H1 (cell line): ENCODE measurements around the gene ZNF516. TPM values are rescaled to one million over a fixed set of nuclear protein-coding genes. Genes with fewer than 3 reads are reported as not detected.
A peak's percentile ranks its signal among the peaks of the same experiment; 100 is the strongest.

Experiments used
- CTCF ChIA-PET: fragments of 300-600 bp; sonication (Branson Sonifier 250); formaldehyde crosslinking; loops from one replicate; lab custom pipeline; 2021; ENCODE audit not compliant: partially characterized antibody; lab: Charles Lee
- POLR2A ChIA-PET: fragments of 300-600 bp; sonication (Branson Sonifier 250); formaldehyde crosslinking; loops from one replicate; lab custom pipeline; 2021; ENCODE audit warnings: inconsistent platforms; ENCODE audit not compliant: partially characterized antibody; lab: Charles Lee
- DNase-seq, 2 experiments: peaks; one replicate each; pipeline versions ENCODE4 v3.0.0 to v3.0.0-alpha.2; 2010 to 2022; ENCODE audit warnings: low spot score in 2 of 2, low read depth in 1 of 2, mixed read lengths in 1 of 2
- FAIRE-seq: peaks from 2 replicates; lab custom pipeline; 2011; peaks lifted over from hg19 to GRCh38; lab: Jason Lieb, UNC
- H2AFZ ChIP-seq: 2 replicates; pipeline ENCODE4 v1.8.1; 2012; ENCODE audit warnings: low read length, inconsistent platforms
- H2AK5ac ChIP-seq: 2 replicates; pipeline ENCODE4 v1.6.1; 2013; ENCODE audit warnings: low read depth, low read length
- H2BK120ac ChIP-seq: replicated peaks from 2 replicates; pipeline ENCODE3; 2013; ENCODE audit warnings: low read depth, low read length, inconsistent platforms
- H2BK12ac ChIP-seq: 2 replicates; pipeline ENCODE4 v1.6.1; 2013; ENCODE audit warnings: low read depth, low read length
- H2BK15ac ChIP-seq: 2 replicates; pipeline ENCODE4 v1.6.1; 2013; ENCODE audit warnings: low read length
- H2BK20ac ChIP-seq: 2 replicates; pipeline ENCODE4 v1.6.1; 2013; ENCODE audit warnings: low read length
- H2BK5ac ChIP-seq: 2 replicates; pipeline ENCODE4 v1.6.1; 2013; ENCODE audit warnings: low read depth, low read length
- H3K14ac ChIP-seq: 2 replicates; pipeline ENCODE4 v1.6.1; 2013; ENCODE audit warnings: inconsistent platforms; ENCODE audit not compliant: insufficient read length
- H3K18ac ChIP-seq: 2 replicates; pipeline ENCODE4 v1.6.1; 2013; ENCODE audit warnings: low read length; ENCODE audit errors: extremely low read depth
- H3K23ac ChIP-seq: 2 replicates; pipeline ENCODE4 v1.6.1; 2013; ENCODE audit warnings: inconsistent platforms; ENCODE audit not compliant: insufficient read length
- H3K23me2 ChIP-seq: 2 replicates; pipeline ENCODE4 v1.6.1; 2013; ENCODE audit warnings: low read depth, low read length
- H3K27ac ChIP-seq: 2 replicates; pipeline ENCODE4 v1.6.1; 2011; ENCODE audit warnings: low read depth, low read length, inconsistent platforms
- H3K27me3 ChIP-seq, 4 experiments: replicated peaks in 1 of 4; 1 replicate in 1 of 4; 2 replicates in 3 of 4; pipeline versions ENCODE4 v1.6.1 to v1.8.1; 2011 to 2013; ENCODE audit warnings: low read length in 3 of 4, mild to moderate bottlenecking in 3 of 4, inconsistent platforms in 2 of 4, mixed read lengths in 2 of 4, moderate library complexity in 1 of 4; ENCODE audit not compliant: control insufficient read depth in 3 of 4, insufficient read depth in 3 of 4; ENCODE audit errors: extremely low read depth in 1 of 4
- H3K36me3 ChIP-seq, 4 experiments: 2 replicates each; pipeline versions ENCODE4 v1.6.1 to v1.8.1; 2011 to 2013; ENCODE audit warnings: mild to moderate bottlenecking in 4 of 4, low read length in 3 of 4, moderate library complexity in 2 of 4, control low read depth in 1 of 4, inconsistent platforms in 1 of 4; ENCODE audit not compliant: insufficient read depth in 4 of 4, control insufficient read depth in 2 of 4
- H3K4ac ChIP-seq: replicated peaks from 2 replicates; pipeline ENCODE3; 2013; ENCODE audit warnings: low read length, low read depth, mixed read lengths, inconsistent platforms; ENCODE audit not compliant: insufficient read length
- H3K4me1 ChIP-seq, 4 experiments: replicated peaks in 1 of 4; 1 replicate in 1 of 4; 2 replicates in 3 of 4; pipeline versions ENCODE4 v1.6.1 to v1.8.1; 2011 to 2013; ENCODE audit warnings: low read length in 3 of 4, inconsistent platforms in 2 of 4, mixed read lengths in 1 of 4; ENCODE audit not compliant: insufficient read depth in 4 of 4, control insufficient read depth in 3 of 4
- H3K4me2 ChIP-seq, 2 experiments: 2 replicates each; pipeline versions ENCODE4 v1.6.1 to v1.8.1; 2011 to 2013; ENCODE audit warnings: low read depth in 2 of 2, low read length in 2 of 2, control low read depth in 1 of 2, inconsistent platforms in 1 of 2, mild to moderate bottlenecking in 1 of 2; ENCODE audit not compliant: insufficient read depth in 1 of 2
- H3K4me3 ChIP-seq, 4 experiments: fragments of 200-600, 300-600 bp in 1 of 4; sonication (generic), shearing (Covaris generic), sonication (Bioruptor Twin) in 1 of 4; 2 replicates each; pipeline versions ENCODE4 v1.5.1 to v1.8.1; 2011 to 2016; ENCODE audit warnings: low read length in 4 of 4, low read depth in 3 of 4, control low read depth in 2 of 4, inconsistent platforms in 2 of 4, mild to moderate bottlenecking in 2 of 4, mixed read lengths in 1 of 4, moderate library complexity in 1 of 4; ENCODE audit not compliant: insufficient read depth in 2 of 4; ENCODE audit errors: extremely low read depth in 1 of 4
- H3K56ac ChIP-seq: replicated peaks from 2 replicates; pipeline ENCODE3; 2013; ENCODE audit warnings: low read depth, mild to moderate bottlenecking, mixed read lengths, low read length, inconsistent platforms; ENCODE audit not compliant: insufficient read length
- H3K79me1 ChIP-seq: 2 replicates; pipeline ENCODE4 v1.6.1; 2013; ENCODE audit warnings: low read depth, low read length, control low read depth
- H3K79me2 ChIP-seq, 2 experiments: 2 replicates each; pipeline versions ENCODE4 v1.6.1 to v1.8.1; 2012 to 2013; ENCODE audit warnings: low read length in 2 of 2, mild to moderate bottlenecking in 2 of 2, inconsistent platforms in 1 of 2; ENCODE audit not compliant: insufficient read depth in 2 of 2, control insufficient read depth in 1 of 2
- H3K9ac ChIP-seq, 4 experiments: replicated peaks in 1 of 4; 1 replicate in 1 of 4; 2 replicates in 3 of 4; pipeline versions ENCODE4 v1.6.1 to v1.8.1; 2011 to 2013; ENCODE audit warnings: low read depth in 3 of 4, low read length in 3 of 4, control low read depth in 2 of 4, mild to moderate bottlenecking in 2 of 4, moderate library complexity in 2 of 4, inconsistent platforms in 1 of 4; ENCODE audit errors: extremely low read depth in 1 of 4
- H3K9me3 ChIP-seq, 2 experiments: 2 replicates each; pipeline versions ENCODE4 v1.6.1 to v1.8.1; 2012 to 2013; ENCODE audit warnings: mild to moderate bottlenecking in 2 of 2, moderate library complexity in 2 of 2, control low read depth in 1 of 2, inconsistent platforms in 1 of 2, low read depth in 1 of 2, low read length in 1 of 2, mixed read lengths in 1 of 2; ENCODE audit not compliant: insufficient read depth in 2 of 2
- H4K20me1 ChIP-seq, 2 experiments: replicated peaks in 1 of 2; 2 replicates each; pipeline versions ENCODE3 to v1.8.1; 2011 to 2013; ENCODE audit warnings: inconsistent platforms in 2 of 2, low read length in 2 of 2, mild to moderate bottlenecking in 1 of 2; ENCODE audit not compliant: insufficient read depth in 2 of 2, control insufficient read depth in 1 of 2
- H4K5ac ChIP-seq: 2 replicates; pipeline ENCODE4 v1.6.1; 2013; ENCODE audit warnings: low read length, low read depth, mixed read lengths, inconsistent platforms; ENCODE audit not compliant: insufficient read length
- H4K8ac ChIP-seq: 2 replicates; pipeline ENCODE4 v1.8.0; 2013; ENCODE audit warnings: mild to moderate bottlenecking, moderate library complexity, low read length, inconsistent platforms; ENCODE audit not compliant: insufficient read depth; ENCODE audit errors: extremely low read depth
- H4K91ac ChIP-seq: replicated peaks from 2 replicates; pipeline ENCODE3; 2013; ENCODE audit warnings: low read length, mixed read lengths, inconsistent platforms; ENCODE audit not compliant: insufficient read length
- BACH1 ChIP-seq: IDR thresholded peaks from 2 replicates; pipeline ENCODE4 v1.6.1; 2012; ENCODE audit warnings: low read length, improper control_type of control experiment
- HDAC6 ChIP-seq: IDR thresholded peaks from one replicate; pipeline ENCODE4 v1.7.1; 2012; ENCODE audit warnings: low read depth, mild to moderate bottlenecking, inconsistent platforms, low read length, moderate library complexity
- JUND ChIP-seq: IDR thresholded peaks from 2 replicates; pipeline ENCODE4 v1.6.1; 2011; ENCODE audit warnings: mild to moderate bottlenecking, improper control_type of control experiment, low read length
- MAFK ChIP-seq: IDR thresholded peaks from 2 replicates; pipeline ENCODE4 v1.6.1; 2012; ENCODE audit warnings: low read depth, mild to moderate bottlenecking, improper control_type of control experiment, low read length
- NRF1 ChIP-seq: IDR thresholded peaks from 2 replicates; pipeline ENCODE4 v1.6.1; 2011; ENCODE audit warnings: mild to moderate bottlenecking, low read depth, low read length, improper control_type of control experiment
- POU5F1 ChIP-seq: IDR thresholded peaks from 2 replicates; pipeline ENCODE4 v1.6.1; 2011; ENCODE audit warnings: low read depth, mild to moderate bottlenecking, low read length, moderate library complexity
- SP1 ChIP-seq: IDR thresholded peaks from 2 replicates; pipeline ENCODE4 v1.6.1; 2011; ENCODE audit warnings: low read depth, low read length
- TBP ChIP-seq: IDR thresholded peaks from 2 replicates; pipeline ENCODE4 v1.6.1; 2011; ENCODE audit warnings: low read depth, low read length, improper control_type of control experiment
- WGBS, 2 experiments: shearing (Covaris generic) in 1 of 2; methylation state at CpG; one replicate each; pipeline versions ENCODE4 v1.1.6 to v1.1.7; 2013 to 2015; ENCODE audit warnings: low lambda C conversion rate in 2 of 2, mixed read lengths in 2 of 2, inconsistent platforms in 1 of 2, low coverage in 1 of 2, missing lambda C conversion rate in 1 of 2; ENCODE audit not compliant: insufficient replicate concordance in 2 of 2, insufficient coverage in 1 of 2, insufficient read length in 1 of 2; ENCODE audit errors: extremely low coverage in 1 of 2, missing lambda C conversion rate in 1 of 2; 5-methylcytosine and 5-hydroxymethylcytosine counted together
- polyA plus RNA-seq, 7 experiments: library from polyadenylated mRNA; depleted of rRNA in 3 of 7; stranded (reverse) in 5 of 7; unstranded in 2 of 7; fragments of >200 nt in 5 of 7; fragments of 200-250 nt in 2 of 7; gene quantifications; 1 replicate in 5 of 7; 2 replicates in 1 of 7; 4 replicates in 1 of 7; pipeline versions ENCODE4 v1.2.1 to v1.2.3, GENCODE V29; 2011 to 2013; ENCODE audit warnings: missing spikeins in 2 of 7, mixed read lengths in 2 of 7
- total RNA-seq: library from RNA; stranded (reverse); fragmentation: NEBNext Ultra II Directional; extraction: Animal tissue kit (Norgen Biotek cat#: 25700); gene quantifications from 2 replicates; pipeline ENCODE4 v1.2.1, GENCODE V29; 2021

ZNF516 gene
- total and polyA plus RNA-seq, 2 of the 8 experiments (the other 6 are each of a cell fraction or from before 2014, with no cell fraction given), result 7.3 to 17.0 TPM

DNA sequence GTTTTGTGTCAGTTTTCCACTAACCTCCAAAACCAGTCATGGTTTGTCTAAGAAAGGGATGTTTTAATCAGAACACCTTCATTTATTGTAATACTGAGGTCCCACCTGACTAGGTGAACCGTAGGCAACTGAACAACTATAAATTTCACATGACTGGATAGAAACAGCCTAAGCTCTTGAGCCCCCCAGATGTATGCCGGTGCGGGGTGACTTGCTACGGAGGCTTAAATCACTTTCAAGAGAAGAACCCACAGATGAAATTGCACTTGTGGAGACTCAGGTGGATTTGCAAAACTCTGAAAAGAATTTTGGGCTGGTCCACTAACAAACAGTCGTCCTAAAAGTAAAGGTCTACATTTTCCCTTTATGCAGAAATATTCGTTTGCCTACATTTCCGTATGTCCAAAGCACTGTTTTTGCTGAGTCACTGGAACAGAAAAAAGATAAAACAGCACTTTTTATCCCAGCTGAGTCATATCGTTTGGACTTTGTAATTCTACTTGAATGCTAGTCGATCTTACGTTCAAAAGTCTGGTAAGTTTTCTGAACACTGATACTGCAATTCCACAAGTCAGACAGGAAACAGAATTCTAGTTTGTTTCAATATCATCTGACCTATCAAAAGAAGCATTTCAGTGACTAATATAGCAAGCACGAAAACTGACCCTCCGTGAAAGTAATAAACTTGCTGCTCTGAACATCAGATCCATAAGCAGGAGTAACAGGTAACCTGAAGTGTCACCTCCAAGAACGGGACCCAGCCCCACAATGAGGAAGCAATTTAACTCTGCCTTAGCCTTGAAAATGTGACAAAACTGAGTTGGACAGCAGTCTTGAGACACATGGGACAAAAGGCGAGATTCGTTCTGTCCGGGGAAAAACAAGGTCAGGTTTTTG is 18.1 kb downstream of the ZNF516 start:
- H3K23me2 ChIP-seq, result no peaks in the 10 kb centered on the region
- no peak for TF ChIP-seq SP1
- TF ChIP-seq HDAC6, result no peak
- peak; percentile 69 for TF ChIP-seq MAFK
- TF ChIP-seq BACH1, result peak; percentile 89
- TF ChIP-seq JUND, result no peak
- TF ChIP-seq POU5F1, result no peak
- no peak for TF ChIP-seq NRF1
- no peak for TF ChIP-seq TBP
- TF ChIP-seq, all 59 proteins: peak for 2
- no peak overlapping the region for H2BK20ac ChIP-seq
- H4K8ac ChIP-seq, result no peak overlapping the region
- no peak overlapping the region for H2BK15ac ChIP-seq
- H3K14ac ChIP-seq, result no peak overlapping the region
- H4K5ac ChIP-seq, result no peak overlapping the region
- H3K79me2 ChIP-seq, result peaks cover 0 to 35% of the 10 kb centered on the region in 2 experiments; a peak in 3 of 4 replicates
- H4K91ac ChIP-seq, result no peak overlapping the region
- H3K4ac ChIP-seq, result no peak overlapping the region
- H2BK5ac ChIP-seq, result no peak overlapping the region
- no peaks in the 10 kb centered on the region for H3K27me3 ChIP-seq
- DNase-seq (no peak), FAIRE-seq (no peak)
- H3K9ac ChIP-seq, result no peak overlapping the region
- peaks cover 0 to 7% of the 10 kb centered on the region in 2 experiments for H4K20me1 ChIP-seq
- H3K56ac ChIP-seq, result no peak overlapping the region
- CTCF ChIA-PET, result interaction anchor here (1.0 kb wide), 3 partner anchors 11 to 40 kb away, joined by 3 to 5 read pairs (median 4); no protein-coding TSS in a partner anchor
- H3K4me2 ChIP-seq, result no peak overlapping the region
- POLR2A ChIA-PET, result interaction anchor here (0.8 kb wide), 1 partner anchor 16 kb away, joined by 3 read pairs; no protein-coding TSS in a partner anchor
- 85% methylated on average over 16 of the region's 16 CpGs; no CpG with 5 or more reads in 1 of the 2 experiments for WGBS, 2 experiments
- H3K27ac ChIP-seq, result no peak overlapping the region
- H3K23ac ChIP-seq, result no peak overlapping the region
- H2AFZ ChIP-seq, result no peak overlapping the region
- H2AK5ac ChIP-seq, result no peak overlapping the region
- no peaks in the 10 kb centered on the region for H3K9me3 ChIP-seq
- no peak overlapping the region for H2BK12ac ChIP-seq
- no peaks in the 10 kb centered on the region; a peak in 1 of 7 replicates for H3K4me1 ChIP-seq
- no peak overlapping the region for H3K4me3 ChIP-seq
- H2BK120ac ChIP-seq, result no peak overlapping the region
- H3K36me3 ChIP-seq, result no peaks in the 10 kb centered on the region
- H3K18ac ChIP-seq, result no peak overlapping the region
- H3K79me1 ChIP-seq, result 0 out of 2 replicates have a peak, but pooled peaks cover 5% of the 10 kb centered on the region
